Liver (tissue), 3 donors: Measurements from ENCODE around the gene ZMYM2.

ENCODE experiments used
- CTCF ChIP-seq: fragments of 150-350 bp; IDR thresholded peaks from 2 replicates; pipeline ENCODE4 v1.5.1; 2017; ENCODE audit warnings: improper control_type of control experiment, low read depth, low read length; ENCODE audit not compliant: missing input control
- EGR1 ChIP-seq, 2 donors: IDR thresholded peaks; 2 replicates each; pipeline ENCODE4 v1.6.1; 2016 to 2018; ENCODE audit warnings: antibody characterized with exemption in 2 of 2, low read depth in 2 of 2
- FOXA2 ChIP-seq: IDR thresholded peaks from 2 replicates; pipeline ENCODE4 v1.6.1; 2016; ENCODE audit warnings: antibody characterized with exemption
- GABPA ChIP-seq, 2 donors: IDR thresholded peaks in 1 of 2; conservative IDR thresholded peaks in 1 of 2; 2 replicates each; pipeline ENCODE4 v1.6.1; 2016; ENCODE audit warnings: antibody characterized with exemption in 2 of 2, mild to moderate bottlenecking in 1 of 2, moderate library complexity in 1 of 2
- HNF4A ChIP-seq, 2 donors: conservative IDR thresholded peaks; 2 replicates each; pipeline ENCODE4 v1.6.1; 2016; ENCODE audit warnings: antibody characterized with exemption in 2 of 2, mild to moderate bottlenecking in 2 of 2
- MAX ChIP-seq: IDR thresholded peaks from 2 replicates; pipeline ENCODE4 v1.6.1; 2016; ENCODE audit warnings: antibody characterized with exemption
- RAD21 ChIP-seq, 2 donors: IDR thresholded peaks; 2 replicates each; pipeline ENCODE4 v1.6.1; 2016; ENCODE audit warnings: antibody characterized with exemption in 2 of 2, mild to moderate bottlenecking in 2 of 2
- RXRA ChIP-seq, 2 donors: IDR thresholded peaks; 2 replicates each; pipeline ENCODE4 v1.6.1; 2017 to 2018; ENCODE audit warnings: antibody characterized with exemption in 2 of 2, mild to moderate bottlenecking in 1 of 2
- TAF1 ChIP-seq: conservative IDR thresholded peaks from 2 replicates; pipeline ENCODE4 v1.6.1; 2016; ENCODE audit warnings: antibody characterized with exemption, mild to moderate bottlenecking
- YY1 ChIP-seq: IDR thresholded peaks from 2 replicates; pipeline ENCODE4 v1.6.1; 2016; ENCODE audit warnings: antibody characterized with exemption, mild to moderate bottlenecking
- ZBTB33 ChIP-seq: IDR thresholded peaks from 2 replicates; pipeline ENCODE4 v1.6.1; 2016; ENCODE audit warnings: antibody characterized with exemption
- TF ChIP-seq, protein P1 (sequence below): IDR thresholded peaks from 2 replicates; pipeline ENCODE4 v1.6.1; 2016; ENCODE audit warnings: antibody characterized with exemption, mild to moderate bottlenecking
- donor health status: healthy.
- donor health status: healthy.

- TF ChIP-seq CTCF (no peak), YY1 (no peak), MAX (no peak), RAD21 (IDR thresholded peaks at IDR 0.05) (no peak), ZBTB33 (no peak), EGR1 (IDR thresholded peaks at IDR 0.05; ENCODE audit: low read depth in 2 of 2) (no peak), RXRA (IDR thresholded peaks at IDR 0.05) (no peak), FOXA2 (no peak), TAF1 (no peak), GABPA (IDR thresholded peaks at IDR 0.05 in 1 of 2, conservative IDR thresholded peaks at IDR 0.05 in 1 of 2) (no peak), HNF4A (conservative IDR thresholded peaks at IDR 0.05) (no peak)
- TF ChIP-seq, protein P1, sequence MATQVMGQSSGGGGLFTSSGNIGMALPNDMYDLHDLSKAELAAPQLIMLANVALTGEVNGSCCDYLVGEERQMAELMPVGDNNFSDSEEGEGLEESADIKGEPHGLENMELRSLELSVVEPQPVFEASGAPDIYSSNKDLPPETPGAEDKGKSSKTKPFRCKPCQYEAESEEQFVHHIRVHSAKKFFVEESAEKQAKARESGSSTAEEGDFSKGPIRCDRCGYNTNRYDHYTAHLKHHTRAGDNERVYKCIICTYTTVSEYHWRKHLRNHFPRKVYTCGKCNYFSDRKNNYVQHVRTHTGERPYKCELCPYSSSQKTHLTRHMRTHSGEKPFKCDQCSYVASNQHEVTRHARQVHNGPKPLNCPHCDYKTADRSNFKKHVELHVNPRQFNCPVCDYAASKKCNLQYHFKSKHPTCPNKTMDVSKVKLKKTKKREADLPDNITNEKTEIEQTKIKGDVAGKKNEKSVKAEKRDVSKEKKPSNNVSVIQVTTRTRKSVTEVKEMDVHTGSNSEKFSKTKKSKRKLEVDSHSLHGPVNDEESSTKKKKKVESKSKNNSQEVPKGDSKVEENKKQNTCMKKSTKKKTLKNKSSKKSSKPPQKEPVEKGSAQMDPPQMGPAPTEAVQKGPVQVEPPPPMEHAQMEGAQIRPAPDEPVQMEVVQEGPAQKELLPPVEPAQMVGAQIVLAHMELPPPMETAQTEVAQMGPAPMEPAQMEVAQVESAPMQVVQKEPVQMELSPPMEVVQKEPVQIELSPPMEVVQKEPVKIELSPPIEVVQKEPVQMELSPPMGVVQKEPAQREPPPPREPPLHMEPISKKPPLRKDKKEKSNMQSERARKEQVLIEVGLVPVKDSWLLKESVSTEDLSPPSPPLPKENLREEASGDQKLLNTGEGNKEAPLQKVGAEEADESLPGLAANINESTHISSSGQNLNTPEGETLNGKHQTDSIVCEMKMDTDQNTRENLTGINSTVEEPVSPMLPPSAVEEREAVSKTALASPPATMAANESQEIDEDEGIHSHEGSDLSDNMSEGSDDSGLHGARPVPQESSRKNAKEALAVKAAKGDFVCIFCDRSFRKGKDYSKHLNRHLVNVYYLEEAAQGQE: no peak
Measured at GRCh38 chr13:20134732-20135131, 176.2 kb downstream of the ZMYM2 start.
